Heart left ventricle (tissue), 16 donors: ENCODE data around the gene BTG1. TPM values are rescaled to one million over a fixed set of nuclear protein-coding genes. Genes with fewer than 3 reads are reported as not detected.
A peak's percentile ranks its signal among the peaks of the same experiment; 100 is the strongest.

Experiments used
- ATAC-seq, 4 donors: fragments of 200-7000 bp; cut with Tn5 transposase; one replicate each; pipeline ENCODE4 v1.9.1; 2020 to 2022; ENCODE audit warnings: moderate library complexity in 4 of 4, mild to moderate bottlenecking in 3 of 4, moderate number of reproducible peaks in 1 of 4
- DNase-seq, 5 donors: peaks; one replicate each; pipeline ENCODE4 v3.0.0-alpha.2; 2020
- H3K27ac ChIP-seq, 12 donors: fragments of 200-600 bp; sonication (generic) in 4 of 12; one replicate each; pipeline versions ENCODE4 v1.5.0 to v1.8.0; 2016 to 2022; ENCODE audit warnings: mild to moderate bottlenecking in 2 of 12
- H3K27me3 ChIP-seq, 9 donors: fragments of 200-600 bp; sonication (generic) in 2 of 9; one replicate each; pipeline versions ENCODE4 v1.5.1 to v1.8.0; 2016 to 2022; ENCODE audit warnings: mild to moderate bottlenecking in 3 of 9
- H3K36me3 ChIP-seq, 9 donors: fragments of 200-600 bp; sonication (generic) in 2 of 9; one replicate each; pipeline versions ENCODE4 v1.5.0 to v1.8.0; 2018 to 2022; ENCODE audit warnings: mild to moderate bottlenecking in 2 of 9
- H3K4me1 ChIP-seq, 12 donors: fragments of 200-600 bp; sonication (generic) in 4 of 12; one replicate each; pipeline versions ENCODE4 v1.5.0 to v1.8.0; 2016 to 2022; ENCODE audit warnings: mild to moderate bottlenecking in 3 of 12
- H3K4me3 ChIP-seq, 12 donors: fragments of 200-600 bp; sonication (generic) in 4 of 12; one replicate each; pipeline versions ENCODE4 v1.5.0 to v1.8.0; 2017 to 2022; ENCODE audit warnings: mild to moderate bottlenecking in 9 of 12, moderate library complexity in 4 of 12
- H3K9me3 ChIP-seq, 12 donors: fragments of 200-600 bp; sonication (generic) in 4 of 12; one replicate each; pipeline versions ENCODE4 v1.5.0 to v1.8.0; 2016 to 2022; ENCODE audit warnings: mild to moderate bottlenecking in 1 of 12
- CTCF ChIP-seq, 12 donors: fragments of 200-600 bp; sonication (generic) in 4 of 12; IDR thresholded peaks; one replicate each; pipeline versions ENCODE4 v1.5.0 to v1.8.0; 2018 to 2022; ENCODE audit warnings: antibody characterized with exemption in 12 of 12, mild to moderate bottlenecking in 5 of 12
- POLR2A ChIP-seq, 2 donors: fragments of 450-650 bp; IDR thresholded peaks; one replicate each; pipeline ENCODE4 v1.6.1; 2017; ENCODE audit warnings: antibody characterized with exemption in 2 of 2, mild to moderate bottlenecking in 2 of 2, moderate library complexity in 2 of 2
- WGBS, 4 donors: extraction: QIAGEN DNeasy Blood & Tissue Kit in 2 of 4; methylation state at CpG; one replicate each; pipeline versions ENCODE4 v1.1.5 to v1.1.7; 2013 to 2018; 5-methylcytosine and 5-hydroxymethylcytosine counted together
- intact Hi-C, 10 donors: fragments of 100-400 bp; cut with DNase I; formaldehyde crosslinking; loops; one replicate each; pipeline versions ENCODE4 v1.11.1 to v1.14.2; 2022
- polyA plus RNA-seq, 2 donors: library from polyadenylated mRNA; stranded (reverse); fragments of 200-250 nt; gene quantifications; one replicate each; pipeline ENCODE4 v1.2.3, GENCODE V29; 2013
- total RNA-seq, 9 donors: library from RNA; depleted of rRNA in 2 of 9; stranded (reverse); fragments of >200 nt in 2 of 9; fragmentation: NEBNext Ultra II Directional in 3 of 9; extraction: Animal tissue kit (Norgen Biotek cat#: 25700) in 3 of 9; gene quantifications; one replicate each; pipeline versions ENCODE4 v1.1.0 to v1.2.4, GENCODE V29; 2016 to 2023
- donor health status: ischemic (EF 13 %, LVEDD 7.1; RV severe dilation, severe dysfunction).
- donor health status: healthy with polysubstance abuse.
- donor health status: DM: no; HTN: yes; CAD: no.
- donor health status: DM: no; HTN: no; CAD: no.
- donor health status: ischemic (EF 25% LVEDD 6.9; RV normal size, moderate dysfunction).
- donor health status: ischemic (EF 25% LVEDD 5.7; RV mildly dilated, moderate dysfunction).
- donor health status: healthy.
- donor health status: DM: yes; HTN: yes; CAD: no.
- donor health status: ischemic (EF 35%, LVEDD 5.7; RV mildly dilated, moderate dysfunction).
- donor health status: nonischemic (EF 11% LVEDD 7.7; RV severe dilation, severe dysfunction).
- donor health status: DM: yes; HTN: yes; CAD: no.
- donor health status: PGD.
- donor health status: ischemic (EF 29% LVEDD 5.4; RV normal size, mild dysfunction).
- donor health status: nonischemic (EF 23%, LVEDD 6.1; RV moderate dilation, normal function).

BTG1 gene
- total and polyA plus RNA-seq, 11 donors, result 20.5 to 120 (median 56.3) TPM

DNA sequence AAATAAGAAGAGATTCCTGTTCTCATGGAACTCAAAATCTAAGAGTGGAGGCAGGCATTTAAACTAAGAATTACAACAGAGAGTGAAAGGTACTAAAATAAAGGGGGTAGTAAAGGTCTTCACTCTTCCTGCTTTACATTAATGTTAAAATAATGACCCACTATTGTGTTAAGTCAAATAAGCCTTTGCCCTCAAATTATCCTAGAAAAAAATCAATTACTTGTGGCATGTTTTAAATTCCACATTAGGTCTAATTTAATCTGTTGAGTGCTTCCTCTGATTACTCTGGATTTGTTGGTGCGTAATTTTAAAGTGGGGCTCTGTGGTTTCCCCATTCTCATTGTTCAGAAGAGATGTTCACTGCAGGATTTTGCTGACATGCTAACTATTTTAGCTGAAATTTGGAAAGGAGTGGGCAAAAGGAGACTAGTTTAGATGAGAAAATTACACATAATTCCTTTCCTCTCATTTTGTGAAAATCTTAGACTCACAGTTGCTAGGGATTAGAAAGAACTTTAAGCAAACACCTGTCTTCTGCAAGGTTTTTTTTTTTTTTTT is 35.5 kb downstream of the BTG1 start:
- Histone ChIP-seq H3K27ac (no peak overlapping the region), H3K36me3 (no peaks in the 10 kb centered on the region), H3K4me3 (no peak overlapping the region), H3K4me1 (peaks cover 0 to 27% (median 0%) of the 10 kb centered on the region in 12 donors), H3K27me3 (no peaks in the 10 kb centered on the region), H3K9me3 (no peaks in the 10 kb centered on the region)
- DNase-seq, result no peak
- no peak for ATAC-seq
- intact Hi-C loops, result loop anchor here in 1 of 10 donors (10.0 kb wide), 1 partner anchor 115 kb away; no protein-coding TSS in a partner anchor
- TF ChIP-seq CTCF (IDR thresholded peaks at IDR 0.05) (no peak), POLR2A (IDR thresholded peaks at IDR 0.05) (no peak)
- 85 to 100% (median 96%) methylated on average over 1 of the region's 1 CpG for WGBS, 4 donors

DNA sequence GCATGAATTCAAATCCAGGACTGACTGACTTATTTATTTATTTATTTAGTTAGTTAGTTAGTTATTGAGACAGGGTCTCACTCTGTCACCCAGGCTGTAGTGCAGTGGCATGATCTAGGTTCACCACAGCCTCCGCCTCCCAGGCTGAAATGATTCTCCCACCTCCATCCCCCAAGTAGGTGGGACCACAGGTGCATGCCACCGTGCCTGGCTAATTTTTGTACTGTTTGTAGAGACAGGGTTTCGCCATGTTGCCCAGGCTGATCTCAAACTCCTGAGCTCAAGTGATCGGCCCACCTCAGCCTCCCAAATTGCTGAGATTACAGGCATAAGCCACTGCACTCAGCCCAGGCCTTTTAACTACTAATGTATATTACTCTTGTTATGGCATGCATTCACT is 36.0 kb downstream of the BTG1 start:
- WGBS, 4 donors, result 96 to 98% (median 97%) methylated on average over 4 of the region's 4 CpGs
- ATAC-seq, result no peak

GRCh38 chr12:92108651-92109050 is 37.0 kb downstream of the BTG1 start:
- no peaks in the 10 kb centered on the region for H3K36me3 ChIP-seq
- H3K9me3 ChIP-seq, result no peaks in the 10 kb centered on the region
- TF ChIP-seq POLR2A (IDR thresholded peaks at IDR 0.05), result no peak
- TF ChIP-seq CTCF (IDR thresholded peaks at IDR 0.05), result peak in 2 of 12 donors; percentile 6 to 13
- H3K4me3 ChIP-seq, result no peak overlapping the region
- DNase-seq (peak in 2 of 5 donors; percentile 13 to 24), ATAC-seq (peak in 1 of 4 donors; percentile 47)
- H3K4me1 ChIP-seq, result peaks cover 0 to 29% (median 0%) of the 10 kb centered on the region in 12 donors
- intact Hi-C loops, result no loop called here
- WGBS, 4 donors, result 63 to 82% (median 77%) methylated on average over 3 of the region's 3 CpGs
- H3K27ac ChIP-seq, result peak overlapping the region in 1 of 12 donors; percentile 2
- no peaks in the 10 kb centered on the region for H3K27me3 ChIP-seq

More for the DNA sequence above, 36.0 kb downstream of the BTG1 start:
- Histone ChIP-seq H3K9me3 (no peaks in the 10 kb centered on the region), H3K4me3 (no peak overlapping the region), H3K27me3 (no peaks in the 10 kb centered on the region), H3K27ac (no peak overlapping the region), H3K4me1 (peaks cover 0 to 29% (median 0%) of the 10 kb centered on the region in 12 donors), H3K36me3 (no peaks in the 10 kb centered on the region)
- no peak for TF ChIP-seq POLR2A (IDR thresholded peaks at IDR 0.05)
- TF ChIP-seq CTCF (IDR thresholded peaks at IDR 0.05), result no peak
- intact Hi-C loops, result loop anchor here in 1 of 10 donors (10.0 kb wide), 1 partner anchor 115 kb away; no protein-coding TSS in a partner anchor
- DNase-seq, result no peak

DNA sequence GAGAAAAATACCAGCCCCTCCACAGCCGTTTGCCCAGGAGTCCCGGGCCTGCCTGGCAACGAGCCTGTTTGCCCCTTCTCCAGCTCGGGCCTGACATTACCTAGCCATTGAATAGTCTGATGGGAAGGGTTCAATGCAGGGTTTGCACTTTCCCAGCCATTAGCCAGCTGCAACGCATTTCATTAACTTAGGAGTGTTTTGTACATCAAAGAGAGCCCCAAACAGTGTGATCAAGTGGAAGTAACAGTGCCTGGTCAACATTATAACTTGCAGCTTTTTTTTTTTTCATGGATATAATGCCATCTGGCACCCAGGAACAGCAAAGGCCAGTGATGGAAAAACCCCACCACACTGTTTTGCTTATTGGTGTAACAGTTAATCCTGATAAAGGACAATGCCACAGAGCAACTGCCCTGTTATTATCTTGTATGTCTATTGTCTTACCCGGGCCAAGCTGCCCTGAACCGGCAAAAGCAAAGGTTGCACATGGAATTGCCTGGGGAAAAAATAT is 38.0 kb downstream of the BTG1 start:
- no peak for TF ChIP-seq POLR2A (IDR thresholded peaks at IDR 0.05)
- no peak for TF ChIP-seq CTCF (IDR thresholded peaks at IDR 0.05)
- DNase-seq, result no peak

More for the DNA sequence above, 38.0 kb downstream of the BTG1 start:
- H3K4me1 ChIP-seq, result peaks cover 0 to 29% (median 0%) of the 10 kb centered on the region in 12 donors
- intact Hi-C loops, result no loop called here
- no peaks in the 10 kb centered on the region for H3K36me3 ChIP-seq
- no peak overlapping the region for H3K27ac ChIP-seq
- no peaks in the 10 kb centered on the region for H3K9me3 ChIP-seq
- 68 to 77% (median 71%) methylated on average over 7 of the region's 7 CpGs for WGBS, 4 donors
- H3K4me3 ChIP-seq, result no peak overlapping the region
- H3K27me3 ChIP-seq, result no peaks in the 10 kb centered on the region
- no peak for ATAC-seq
